ENCODE results near the gene RSPO1.
"Not testable (repeated sequence)": the region's sequence is repeated elsewhere in the genome, so short reads cannot be mapped to it uniquely, and the experiment has no call there.

RSPO1 gene

DNA sequence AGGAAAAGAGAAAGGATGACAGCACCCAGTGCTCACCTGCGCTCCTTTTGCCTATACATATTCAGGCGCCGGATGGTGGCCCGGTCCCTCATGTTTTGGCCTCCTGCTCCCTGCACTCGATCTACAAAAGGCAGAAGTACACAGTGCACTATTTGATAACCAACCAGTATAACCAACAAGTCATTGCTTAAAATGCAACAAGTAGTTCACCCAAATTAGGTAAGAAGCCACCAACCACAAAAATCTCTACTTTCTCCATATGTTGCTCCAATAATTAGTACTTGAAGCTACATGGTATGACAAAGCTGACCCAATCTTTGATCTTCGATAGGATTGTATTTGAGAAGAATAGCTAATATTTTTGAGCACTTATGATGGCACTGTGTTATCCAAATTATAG, 41.0 kb downstream of the RSPO1 start:
- DNase-seq (ENCODE audit: low spot score): no peak
- TF ChIP-seq, protein P1, sequence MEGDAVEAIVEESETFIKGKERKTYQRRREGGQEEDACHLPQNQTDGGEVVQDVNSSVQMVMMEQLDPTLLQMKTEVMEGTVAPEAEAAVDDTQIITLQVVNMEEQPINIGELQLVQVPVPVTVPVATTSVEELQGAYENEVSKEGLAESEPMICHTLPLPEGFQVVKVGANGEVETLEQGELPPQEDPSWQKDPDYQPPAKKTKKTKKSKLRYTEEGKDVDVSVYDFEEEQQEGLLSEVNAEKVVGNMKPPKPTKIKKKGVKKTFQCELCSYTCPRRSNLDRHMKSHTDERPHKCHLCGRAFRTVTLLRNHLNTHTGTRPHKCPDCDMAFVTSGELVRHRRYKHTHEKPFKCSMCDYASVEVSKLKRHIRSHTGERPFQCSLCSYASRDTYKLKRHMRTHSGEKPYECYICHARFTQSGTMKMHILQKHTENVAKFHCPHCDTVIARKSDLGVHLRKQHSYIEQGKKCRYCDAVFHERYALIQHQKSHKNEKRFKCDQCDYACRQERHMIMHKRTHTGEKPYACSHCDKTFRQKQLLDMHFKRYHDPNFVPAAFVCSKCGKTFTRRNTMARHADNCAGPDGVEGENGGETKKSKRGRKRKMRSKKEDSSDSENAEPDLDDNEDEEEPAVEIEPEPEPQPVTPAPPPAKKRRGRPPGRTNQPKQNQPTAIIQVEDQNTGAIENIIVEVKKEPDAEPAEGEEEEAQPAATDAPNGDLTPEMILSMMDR (IDR thresholded peaks at IDR 0.05; ENCODE audit: extremely low read depth, missing control alignments): no peak

DNA sequence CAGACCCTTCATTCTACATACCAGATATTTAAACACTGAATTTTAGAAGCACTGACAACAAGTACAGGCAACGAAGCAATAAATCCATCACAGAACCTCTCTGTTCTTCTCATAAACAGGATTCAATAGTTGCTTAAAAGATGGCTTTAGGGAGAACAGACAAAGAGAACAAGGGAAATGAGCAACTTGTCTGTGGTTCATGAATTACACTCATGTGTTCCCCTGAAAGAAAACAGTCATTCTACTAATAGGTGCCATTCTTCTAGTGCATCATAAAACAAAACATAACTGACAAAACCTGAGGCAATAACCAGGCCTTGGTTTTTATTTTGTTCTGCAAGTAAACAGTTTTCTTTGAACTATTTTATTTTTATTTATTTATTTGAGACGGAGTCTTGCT, 45.8 kb downstream of the RSPO1 start:
- no peak for DNase-seq (ENCODE audit: low spot score)
- TF ChIP-seq, protein P1 (IDR thresholded peaks at IDR 0.05; ENCODE audit: extremely low read depth, missing control alignments): no peak

- DNase-seq (ENCODE audit: low spot score): not testable (repeated sequence)
These were observed 50.1 kb downstream of the RSPO1 start for GRCh38 chr1:37584544-37584943.

GRCh38 chr1:37575692-37576091, 59.0 kb downstream of the RSPO1 start:
- no peak for DNase-seq (ENCODE audit: low spot score)

GRCh38 chr1:37574834-37575480, 59.7 kb downstream of the RSPO1 start:
- TF ChIP-seq, protein P1 (IDR thresholded peaks at IDR 0.05; ENCODE audit: extremely low read depth, missing control alignments): no peak

More at GRCh38 chr1:37575692-37576091, 59.0 kb downstream of the RSPO1 start:
- TF ChIP-seq, protein P1 (IDR thresholded peaks at IDR 0.05; ENCODE audit: extremely low read depth, missing control alignments): no peak

DNA sequence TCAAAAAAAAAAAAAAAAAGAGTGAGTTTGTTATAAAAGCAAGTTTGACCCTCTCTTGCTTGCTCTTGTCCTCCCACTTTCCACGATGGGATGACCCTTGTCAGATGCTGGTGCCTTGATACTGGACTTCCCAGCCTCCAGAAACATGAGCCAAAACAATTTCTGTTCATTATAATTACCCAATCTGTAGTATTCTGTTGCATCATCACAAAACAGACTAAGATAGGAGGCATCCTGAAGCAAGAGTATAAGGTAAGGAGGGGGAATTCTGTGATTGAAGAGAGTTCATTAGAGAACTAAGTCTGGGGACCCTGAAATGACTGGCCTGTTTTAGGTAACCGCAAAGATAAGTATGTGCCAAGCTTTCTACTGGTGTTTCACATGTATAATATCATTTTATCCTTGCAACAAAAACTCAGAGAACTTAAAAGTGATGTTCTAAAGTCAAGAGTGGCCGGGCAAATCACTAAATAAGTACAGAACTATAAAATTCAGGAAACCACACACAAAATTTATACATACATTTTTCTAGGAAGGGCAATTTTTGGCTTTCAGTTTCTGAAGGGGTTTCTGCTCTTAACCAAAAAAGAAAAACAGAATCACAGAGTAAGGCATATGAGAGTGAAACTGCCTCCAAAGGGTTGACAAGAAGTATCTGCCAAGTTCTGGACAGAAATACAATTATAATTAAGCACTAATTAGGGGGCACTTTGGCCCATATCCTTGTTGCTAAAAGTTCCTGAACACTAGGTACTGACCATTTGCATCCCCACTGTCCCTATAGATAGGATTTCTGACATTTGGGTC, 64.0 kb downstream of the RSPO1 start:
- no peak for DNase-seq (ENCODE audit: low spot score)
- TF ChIP-seq, protein P1 (IDR thresholded peaks at IDR 0.05; ENCODE audit: extremely low read depth, missing control alignments): no peak

More at GRCh38 chr1:37574834-37575480, 59.7 kb downstream of the RSPO1 start:
- no peak for DNase-seq (ENCODE audit: low spot score)

- TF ChIP-seq, protein P1 (IDR thresholded peaks at IDR 0.05; ENCODE audit: extremely low read depth, missing control alignments): no peak
- DNase-seq (ENCODE audit: low spot score): no peak
These were observed 67.7 kb downstream of the RSPO1 start for GRCh38 chr1:37567023-37567422.

Measured in GM20000 (cell line).